ENCODE data around the gene STK32A.

Gene STK32A

GRCh38 chr5:147403651-147404640, 169.1 kb downstream of the STK32A start:
- no peaks in the 10 kb centered on the region for H3K36me3 Mint-ChIP-seq (ENCODE audit: low read depth)
- no peak for ATAC-seq
- no peaks in the 10 kb centered on the region for H3K27me3 Mint-ChIP-seq
- no peak for DNase-seq
- no peak overlapping the region for H3K4me3 Mint-ChIP-seq
- H3K27ac Mint-ChIP-seq: no peak overlapping the region
- H3K9me3 Mint-ChIP-seq: no peaks in the 10 kb centered on the region
- no peaks in the 10 kb centered on the region for H3K4me1 Mint-ChIP-seq

DNA sequence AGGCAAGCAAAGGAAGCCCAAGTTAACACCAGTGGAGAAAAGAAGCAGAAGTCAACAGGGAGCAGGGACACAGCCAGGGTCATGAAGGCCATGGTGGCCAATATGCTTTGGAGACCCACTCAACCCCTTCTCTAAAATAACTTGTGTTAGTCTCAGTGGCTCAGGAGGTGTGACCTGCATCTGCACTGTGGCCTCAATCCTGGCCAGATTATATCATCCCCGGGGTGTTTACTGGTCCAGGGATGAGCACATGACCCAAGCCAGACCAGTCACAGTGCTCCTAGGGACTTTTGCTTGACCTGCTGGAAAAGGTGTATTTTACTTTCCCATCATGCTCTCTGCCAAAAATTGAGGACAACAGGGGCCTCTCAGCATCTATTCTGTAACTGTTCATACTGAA, 169.9 kb downstream of the STK32A start:
- Mint-ChIP-seq H3K4me3 (no peak overlapping the region), H3K9me3 (no peaks in the 10 kb centered on the region), H3K36me3 (ENCODE audit: low read depth) (no peaks in the 10 kb centered on the region), H3K27me3 (no peaks in the 10 kb centered on the region), H3K27ac (no peak overlapping the region), H3K4me1 (no peaks in the 10 kb centered on the region)
- ATAC-seq: no peak
- DNase-seq: no peak

- ATAC-seq: no peak
- H3K4me1 Mint-ChIP-seq: no peaks in the 10 kb centered on the region
- no peak overlapping the region for H3K27ac Mint-ChIP-seq
- no peak for DNase-seq
- no peaks in the 10 kb centered on the region for H3K36me3 Mint-ChIP-seq (ENCODE audit: low read depth)
- no peaks in the 10 kb centered on the region for H3K9me3 Mint-ChIP-seq
- no peaks in the 10 kb centered on the region for H3K27me3 Mint-ChIP-seq
- no peak overlapping the region for H3K4me3 Mint-ChIP-seq
Observed at GRCh38 chr5:147406636-147407035, 171.8 kb downstream of the STK32A start.

GRCh38 chr5:147407094-147407681, 172.4 kb downstream of the STK32A start:
- DNase-seq: no peak
- H3K4me3 Mint-ChIP-seq: no peak overlapping the region
- no peaks in the 10 kb centered on the region for H3K4me1 Mint-ChIP-seq
- H3K36me3 Mint-ChIP-seq (ENCODE audit: low read depth): no peaks in the 10 kb centered on the region
- no peaks in the 10 kb centered on the region for H3K27me3 Mint-ChIP-seq
- no peaks in the 10 kb centered on the region for H3K9me3 Mint-ChIP-seq
- H3K27ac Mint-ChIP-seq: no peak overlapping the region
- ATAC-seq: no peak

- H3K4me3 Mint-ChIP-seq: no peak overlapping the region
- no peak for DNase-seq
- H3K27ac Mint-ChIP-seq: no peak overlapping the region
- ATAC-seq: no peak
- no peaks in the 10 kb centered on the region for H3K4me1 Mint-ChIP-seq
- H3K27me3 Mint-ChIP-seq: no peaks in the 10 kb centered on the region
- no peaks in the 10 kb centered on the region for H3K9me3 Mint-ChIP-seq
- no peaks in the 10 kb centered on the region for H3K36me3 Mint-ChIP-seq (ENCODE audit: low read depth)
Observed at GRCh38 chr5:147408980-147409379, 174.2 kb downstream of the STK32A start.

DNA sequence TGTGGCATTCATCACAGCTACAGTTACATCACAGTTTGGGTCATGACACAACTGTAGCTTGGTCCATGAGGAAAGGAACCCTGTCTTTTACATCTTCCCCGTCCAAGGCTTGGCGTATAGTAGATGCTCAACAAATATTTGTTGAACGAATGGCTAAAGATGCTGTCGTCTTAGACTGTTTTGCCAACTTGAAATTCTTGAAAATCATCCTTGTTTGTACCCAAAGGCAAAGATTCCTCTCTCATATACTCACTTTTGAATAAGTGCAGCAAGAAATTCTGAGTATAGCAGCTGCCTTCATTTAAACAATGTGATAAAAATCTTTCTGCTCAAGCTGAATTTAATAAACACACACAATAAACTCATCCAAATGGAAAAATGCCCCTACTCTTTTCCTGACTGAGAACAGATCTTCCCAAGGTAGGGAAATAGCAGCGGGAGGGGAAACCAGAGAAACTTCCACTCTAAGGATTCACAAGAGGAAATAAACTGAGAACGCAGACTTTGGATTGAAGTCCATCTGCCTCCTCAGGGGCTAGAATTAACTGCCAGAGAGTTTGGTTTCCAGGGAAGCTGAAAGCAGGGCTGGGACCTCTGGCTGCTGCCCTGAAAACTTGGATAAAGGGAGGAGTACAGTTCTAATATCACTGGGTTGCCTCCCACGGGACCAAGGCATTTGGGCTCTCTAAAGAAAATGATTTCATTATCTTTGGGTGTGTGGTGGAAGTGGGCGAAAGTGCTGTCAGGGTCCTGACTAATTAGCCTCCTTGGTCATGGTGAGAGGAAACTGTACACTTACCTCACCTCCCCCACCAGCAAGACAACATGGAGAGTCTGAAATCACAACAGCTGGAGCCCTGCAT, 175.9 kb downstream of the STK32A start:
- H3K4me3 Mint-ChIP-seq: no peak overlapping the region
- H3K36me3 Mint-ChIP-seq (ENCODE audit: low read depth): no peaks in the 10 kb centered on the region
- no peaks in the 10 kb centered on the region for H3K27me3 Mint-ChIP-seq
- ATAC-seq (no peak), DNase-seq (no peak)
- no peak overlapping the region for H3K27ac Mint-ChIP-seq
- no peaks in the 10 kb centered on the region for H3K4me1 Mint-ChIP-seq
- H3K9me3 Mint-ChIP-seq: no peaks in the 10 kb centered on the region

- Mint-ChIP-seq H3K4me3 (no peak overlapping the region), H3K9me3 (no peaks in the 10 kb centered on the region), H3K36me3 (ENCODE audit: low read depth) (no peaks in the 10 kb centered on the region), H3K27ac (no peak overlapping the region), H3K4me1 (no peaks in the 10 kb centered on the region), H3K27me3 (no peaks in the 10 kb centered on the region)
- ATAC-seq (no peak), DNase-seq (no peak)
Observed at GRCh38 chr5:147411359-147412319, 176.8 kb downstream of the STK32A start.

DNA sequence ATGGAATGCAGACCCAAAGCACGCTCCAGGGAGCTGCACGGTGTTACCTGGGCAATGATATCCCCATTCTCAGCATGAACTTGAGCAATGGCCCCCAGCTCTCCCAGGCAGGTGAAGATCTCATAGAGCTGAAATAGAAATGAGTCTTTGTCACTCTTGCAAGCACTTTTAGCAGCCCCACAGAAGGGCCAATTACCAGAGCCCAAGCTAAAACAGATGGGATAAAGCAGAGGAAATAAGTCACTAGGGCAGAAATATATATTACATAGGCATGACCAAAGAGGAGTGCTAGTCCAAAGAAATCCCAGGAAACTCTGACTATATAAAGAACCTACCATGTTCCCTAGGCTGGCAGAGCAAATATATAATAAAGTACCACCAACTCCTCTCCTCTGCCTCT, 177.7 kb downstream of the STK32A start:
- DNase-seq: no peak
- no peak for ATAC-seq
- Mint-ChIP-seq H3K27ac (no peak overlapping the region), H3K9me3 (no peaks in the 10 kb centered on the region), H3K36me3 (ENCODE audit: low read depth) (no peaks in the 10 kb centered on the region), H3K4me1 (no peaks in the 10 kb centered on the region), H3K27me3 (peaks cover 1% of the 10 kb centered on the region), H3K4me3 (no peak overlapping the region)

- Mint-ChIP-seq H3K27me3 (peaks cover 1% of the 10 kb centered on the region), H3K4me1 (no peaks in the 10 kb centered on the region), H3K27ac (no peak overlapping the region), H3K9me3 (no peaks in the 10 kb centered on the region), H3K36me3 (ENCODE audit: low read depth) (no peaks in the 10 kb centered on the region), H3K4me3 (no peak overlapping the region)
- ATAC-seq: no peak
- DNase-seq: no peak
Observed at GRCh38 chr5:147413266-147413665, 178.4 kb downstream of the STK32A start.

DNA sequence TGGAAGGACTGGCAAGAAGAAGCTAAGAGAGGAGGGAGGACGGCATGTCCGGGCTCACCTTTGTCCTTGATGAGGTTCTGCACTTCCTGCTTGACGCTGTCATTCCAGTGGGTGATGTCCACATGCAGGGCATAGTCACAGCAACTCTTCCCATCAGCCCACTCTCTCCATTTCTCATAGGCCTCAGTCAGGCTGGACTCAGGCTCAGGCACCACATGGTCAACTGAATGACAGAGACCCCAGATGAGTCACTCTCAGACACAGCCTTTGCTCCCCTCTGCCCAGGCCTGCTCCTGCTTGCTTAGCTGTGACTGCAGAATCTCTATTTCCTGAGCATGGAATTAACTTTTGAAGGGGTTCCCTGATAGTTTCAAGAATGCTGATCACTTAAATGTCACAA, 180.8 kb downstream of the STK32A start:
- no peak for ATAC-seq
- no peak overlapping the region for H3K4me3 Mint-ChIP-seq
- H3K27me3 Mint-ChIP-seq: peaks cover 1% of the 10 kb centered on the region
- no peak for DNase-seq
- H3K36me3 Mint-ChIP-seq (ENCODE audit: low read depth): no peaks in the 10 kb centered on the region
- H3K27ac Mint-ChIP-seq: no peak overlapping the region
- no peaks in the 10 kb centered on the region for H3K4me1 Mint-ChIP-seq
- H3K9me3 Mint-ChIP-seq: no peaks in the 10 kb centered on the region

- DNase-seq: no peak
- peaks cover 1% of the 10 kb centered on the region for H3K27me3 Mint-ChIP-seq
- ATAC-seq: no peak
- H3K36me3 Mint-ChIP-seq (ENCODE audit: low read depth): no peaks in the 10 kb centered on the region
- H3K4me3 Mint-ChIP-seq: no peak overlapping the region
- H3K27ac Mint-ChIP-seq: no peak overlapping the region
- no peaks in the 10 kb centered on the region for H3K9me3 Mint-ChIP-seq
- no peaks in the 10 kb centered on the region for H3K4me1 Mint-ChIP-seq
Observed at GRCh38 chr5:147417135-147417813, 182.4 kb downstream of the STK32A start.

- no peaks in the 10 kb centered on the region for H3K4me1 Mint-ChIP-seq
- H3K9me3 Mint-ChIP-seq: no peaks in the 10 kb centered on the region
- DNase-seq (no peak), ATAC-seq (no peak)
- no peak overlapping the region for H3K4me3 Mint-ChIP-seq
- H3K27me3 Mint-ChIP-seq: peaks cover 1% of the 10 kb centered on the region
- no peak overlapping the region for H3K27ac Mint-ChIP-seq
- no peaks in the 10 kb centered on the region for H3K36me3 Mint-ChIP-seq (ENCODE audit: low read depth)
Observed at GRCh38 chr5:147418613-147419012, 183.8 kb downstream of the STK32A start.

DNA sequence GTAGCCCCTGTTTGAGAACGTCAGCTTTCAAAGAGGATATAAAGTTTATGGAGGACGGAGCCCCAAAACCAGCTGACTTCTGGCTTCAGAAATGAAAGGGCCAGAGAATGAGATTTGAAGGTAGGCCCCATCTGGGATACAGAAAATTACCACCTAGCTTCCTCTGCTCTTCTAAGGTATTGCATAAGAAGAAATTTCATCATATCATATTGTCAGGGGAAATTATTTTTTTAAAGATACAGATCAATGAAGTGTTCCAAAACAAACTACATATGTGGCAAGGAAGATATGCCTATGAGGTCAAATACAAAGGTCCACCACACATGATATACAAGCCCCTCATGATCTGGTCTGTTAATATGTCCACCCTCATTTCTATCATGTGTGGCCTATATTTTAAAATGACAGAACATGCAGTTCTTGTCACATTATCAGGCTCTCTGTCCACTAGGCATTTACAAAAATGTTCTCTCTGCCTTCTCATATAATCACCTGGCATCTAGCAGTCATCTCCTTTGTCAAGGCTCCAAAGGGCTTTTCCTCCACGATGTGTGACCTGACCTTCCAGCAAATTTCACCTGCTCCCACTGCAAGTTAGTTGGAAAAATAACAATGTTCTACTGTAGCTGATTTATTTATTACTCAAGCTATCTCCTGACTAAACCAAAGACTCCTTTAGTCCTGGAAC, 192.0 kb downstream of the STK32A start:
- H3K4me1 Mint-ChIP-seq: no peaks in the 10 kb centered on the region
- H3K27ac Mint-ChIP-seq: no peak overlapping the region
- H3K4me3 Mint-ChIP-seq: no peak overlapping the region
- peaks cover 4% of the 10 kb centered on the region for H3K27me3 Mint-ChIP-seq
- no peaks in the 10 kb centered on the region for H3K9me3 Mint-ChIP-seq
- ATAC-seq: no peak
- no peak for DNase-seq
- no peaks in the 10 kb centered on the region for H3K36me3 Mint-ChIP-seq (ENCODE audit: low read depth)
